ENCODE data around the gene GMFB. TPM values are rescaled to one million over a fixed set of nuclear protein-coding genes. Genes with fewer than 3 reads are reported as not detected.
"Not testable (repeated sequence)": the region's sequence is repeated elsewhere in the genome, so short reads cannot be mapped to it uniquely, and the experiment has no call there.

The GMFB gene
- total and polyA plus RNA-seq, 4 donors, result 72.8 to 223 (median 104) TPM

- Histone ChIP-seq H3K36me3 (ENCODE audit: control insufficient read depth, insufficient read depth, low read length) (no peaks in the 10 kb centered on the region), H3K27ac (ENCODE audit: low read depth, low read length) (peak within 1 kb of the TSS; percentile 93), H3K4me3 (ENCODE audit: low read depth, low read length) (peak within 1 kb of the TSS; percentile 65), H3K27me3 (ENCODE audit: control insufficient read depth, insufficient read depth, low read length) (no peaks in the 10 kb centered on the region), H3K9me3 (ENCODE audit: control insufficient read depth, insufficient read depth, low read length) (no peaks in the 10 kb centered on the region), H3K4me1 (ENCODE audit: control insufficient read depth, insufficient read depth, low read length) (peaks cover 8% of the 10 kb centered on the region)
- WGBS (ENCODE audit: insufficient coverage), result under 1% methylated on average over 86 of the region's 100 CpGs
- DNase-seq (ENCODE audit: low read depth in 4 of 6, low spot score in 6 of 6), result peak; percentile 75 to 98 (median 88)
Observed at GRCh38 chr14:54440873-54441868, 47.6 kb downstream of the GMFB start, which contains the start of gene CNIH1. Gene CNIH1 (minus strand): TSS chr14:54441374. CDS start chr14:54441327, 47 bp downstream.

GRCh38 chr14:54440476-54440872 lies 48.3 kb downstream of the GMFB start:
- Histone ChIP-seq H3K27ac (ENCODE audit: low read depth, low read length) (peak overlapping the region; percentile 79), H3K4me1 (ENCODE audit: control insufficient read depth, insufficient read depth, low read length) (peaks cover 8% of the 10 kb centered on the region), H3K9me3 (ENCODE audit: control insufficient read depth, insufficient read depth, low read length) (no peaks in the 10 kb centered on the region), H3K27me3 (ENCODE audit: control insufficient read depth, insufficient read depth, low read length) (no peaks in the 10 kb centered on the region), H3K36me3 (ENCODE audit: control insufficient read depth, insufficient read depth, low read length) (no peaks in the 10 kb centered on the region), H3K4me3 (ENCODE audit: low read depth, low read length) (peak overlapping the region; percentile 65)
- 0% methylated on average over 2 of the region's 5 CpGs for WGBS (ENCODE audit: insufficient coverage)
- DNase-seq (ENCODE audit: low read depth in 4 of 6, low spot score in 6 of 6), result peak in 1 of 6 donors; percentile 20

GRCh38 chr14:54440037-54440436 lies 48.7 kb downstream of the GMFB start:
- peak overlapping the region; percentile 79 for H3K27ac ChIP-seq (ENCODE audit: low read depth, low read length)
- no peak for DNase-seq (ENCODE audit: low read depth in 4 of 6, low spot score in 6 of 6)
- peak overlapping the region; percentile 65 for H3K4me3 ChIP-seq (ENCODE audit: low read depth, low read length)
- H3K9me3 ChIP-seq (ENCODE audit: control insufficient read depth, insufficient read depth, low read length), result no peaks in the 10 kb centered on the region
- no CpG with 5 or more reads among the region's 7 CpGs for WGBS (ENCODE audit: insufficient coverage)
- H3K4me1 ChIP-seq (ENCODE audit: control insufficient read depth, insufficient read depth, low read length), result peaks cover 6% of the 10 kb centered on the region
- no peaks in the 10 kb centered on the region for H3K36me3 ChIP-seq (ENCODE audit: control insufficient read depth, insufficient read depth, low read length)
- no peaks in the 10 kb centered on the region for H3K27me3 ChIP-seq (ENCODE audit: control insufficient read depth, insufficient read depth, low read length)

- Histone ChIP-seq H3K27me3 (ENCODE audit: control insufficient read depth, insufficient read depth, low read length) (no peaks in the 10 kb centered on the region), H3K4me1 (ENCODE audit: control insufficient read depth, insufficient read depth, low read length) (peaks cover 6% of the 10 kb centered on the region), H3K9me3 (ENCODE audit: control insufficient read depth, insufficient read depth, low read length) (no peaks in the 10 kb centered on the region), H3K4me3 (ENCODE audit: low read depth, low read length) (no peak overlapping the region), H3K27ac (ENCODE audit: low read depth, low read length) (no peak overlapping the region), H3K36me3 (ENCODE audit: control insufficient read depth, insufficient read depth, low read length) (no peaks in the 10 kb centered on the region)
- WGBS (ENCODE audit: insufficient coverage), result 80% methylated on average over 2 of the region's 4 CpGs
- no peak for DNase-seq (ENCODE audit: low read depth in 4 of 6, low spot score in 6 of 6)
Observed at GRCh38 chr14:54438703-54439102, 50.1 kb downstream of the GMFB start.

- WGBS (ENCODE audit: insufficient coverage), result no CpG with 5 or more reads among the region's 4 CpGs
- not testable (repeated sequence) for H3K4me1 ChIP-seq (ENCODE audit: control insufficient read depth, insufficient read depth, low read length); H3K4me3 ChIP-seq (ENCODE audit: low read depth, low read length); DNase-seq (ENCODE audit: low read depth in 4 of 6, low spot score in 6 of 6); H3K36me3 ChIP-seq (ENCODE audit: control insufficient read depth, insufficient read depth, low read length); H3K27ac ChIP-seq (ENCODE audit: low read depth, low read length); H3K9me3 ChIP-seq (ENCODE audit: control insufficient read depth, insufficient read depth, low read length); H3K27me3 ChIP-seq (ENCODE audit: control insufficient read depth, insufficient read depth, low read length)
Observed at GRCh38 chr14:54437954-54438353, 50.8 kb downstream of the GMFB start.

- Histone ChIP-seq H3K36me3 (ENCODE audit: control insufficient read depth, insufficient read depth, low read length) (peaks cover 4% of the 10 kb centered on the region), H3K27me3 (ENCODE audit: control insufficient read depth, insufficient read depth, low read length) (no peaks in the 10 kb centered on the region), H3K4me3 (ENCODE audit: low read depth, low read length) (no peak overlapping the region), H3K4me1 (ENCODE audit: control insufficient read depth, insufficient read depth, low read length) (peaks cover 6% of the 10 kb centered on the region), H3K27ac (ENCODE audit: low read depth, low read length) (no peak overlapping the region), H3K9me3 (ENCODE audit: control insufficient read depth, insufficient read depth, low read length) (no peaks in the 10 kb centered on the region)
- 89% methylated on average over 3 of the region's 4 CpGs for WGBS (ENCODE audit: insufficient coverage)
- DNase-seq (ENCODE audit: low read depth in 4 of 6, low spot score in 6 of 6), result no peak
Observed at GRCh38 chr14:54435500-54435981, 53.2 kb downstream of the GMFB start.

- Histone ChIP-seq H3K4me3 (ENCODE audit: low read depth, low read length) (no peak overlapping the region), H3K27ac (ENCODE audit: low read depth, low read length) (no peak overlapping the region), H3K36me3 (ENCODE audit: control insufficient read depth, insufficient read depth, low read length) (peaks cover 9% of the 10 kb centered on the region), H3K4me1 (ENCODE audit: control insufficient read depth, insufficient read depth, low read length) (no peaks in the 10 kb centered on the region), H3K27me3 (ENCODE audit: control insufficient read depth, insufficient read depth, low read length) (no peaks in the 10 kb centered on the region), H3K9me3 (ENCODE audit: control insufficient read depth, insufficient read depth, low read length) (no peaks in the 10 kb centered on the region)
- no peak for DNase-seq (ENCODE audit: low read depth in 4 of 6, low spot score in 6 of 6)
- WGBS (ENCODE audit: insufficient coverage), result no CpG with 5 or more reads among the region's 2 CpGs
Observed at GRCh38 chr14:54428527-54428926, 60.3 kb downstream of the GMFB start.

- no peak overlapping the region for H3K27ac ChIP-seq (ENCODE audit: low read depth, low read length)
- no peaks in the 10 kb centered on the region for H3K27me3 ChIP-seq (ENCODE audit: control insufficient read depth, insufficient read depth, low read length)
- no CpG with 5 or more reads among the region's 3 CpGs for WGBS (ENCODE audit: insufficient coverage)
- no peaks in the 10 kb centered on the region for H3K9me3 ChIP-seq (ENCODE audit: control insufficient read depth, insufficient read depth, low read length)
- peak in 2 of 6 donors; percentile 11 to 74 for DNase-seq (ENCODE audit: low read depth in 4 of 6, low spot score in 6 of 6)
- no peak overlapping the region for H3K4me3 ChIP-seq (ENCODE audit: low read depth, low read length)
- H3K36me3 ChIP-seq (ENCODE audit: control insufficient read depth, insufficient read depth, low read length), result peaks cover 9% of the 10 kb centered on the region
- H3K4me1 ChIP-seq (ENCODE audit: control insufficient read depth, insufficient read depth, low read length), result no peaks in the 10 kb centered on the region
Observed at GRCh38 chr14:54427871-54428270, 60.9 kb downstream of the GMFB start.

- DNase-seq (ENCODE audit: low read depth in 4 of 6, low spot score in 6 of 6), result no peak
- Histone ChIP-seq H3K27me3 (ENCODE audit: control insufficient read depth, insufficient read depth, low read length) (no peaks in the 10 kb centered on the region), H3K27ac (ENCODE audit: low read depth, low read length) (no peak overlapping the region), H3K4me1 (ENCODE audit: control insufficient read depth, insufficient read depth, low read length) (no peaks in the 10 kb centered on the region), H3K9me3 (ENCODE audit: control insufficient read depth, insufficient read depth, low read length) (no peaks in the 10 kb centered on the region), H3K4me3 (ENCODE audit: low read depth, low read length) (no peak overlapping the region), H3K36me3 (ENCODE audit: control insufficient read depth, insufficient read depth, low read length) (peaks cover 6% of the 10 kb centered on the region)
- WGBS (ENCODE audit: insufficient coverage), result no CpG with 5 or more reads among the region's 3 CpGs
Observed at GRCh38 chr14:54425537-54426274, 63.1 kb downstream of the GMFB start.
